Neural cell (in vitro differentiated cells): ENCODE results near the gene ITGB5. TPM values are rescaled to one million over a fixed set of nuclear protein-coding genes. Genes with fewer than 3 reads are reported as not detected.

ENCODE experiments used
- H2AFZ ChIP-seq: fragments of 200-600, 300-800 bp; sonication (generic), shearing (Covaris generic); 2 replicates; pipeline ENCODE4 v1.6.0; 2014; ENCODE audit warnings: low read depth, mild to moderate bottlenecking, antibody characterized with exemption, low read length, moderate library complexity
- H3F3A ChIP-seq: fragments of 200-600 bp; shearing (Covaris generic); 2 replicates; pipeline ENCODE4 v1.6.1; 2016; ENCODE audit warnings: mild to moderate bottlenecking, moderate library complexity, mixed read lengths, antibody characterized with exemption, low read length; ENCODE audit not compliant: insufficient read depth, poor library complexity, severe bottlenecking
- H3K27ac ChIP-seq: fragments of 200-600, 300-800 bp; sonication (generic), shearing (Covaris generic); 2 replicates; pipeline ENCODE4 v1.5.1; 2014; ENCODE audit warnings: mild to moderate bottlenecking, low read length, moderate library complexity
- H3K27me3 ChIP-seq: fragments of 300-800, 200-600 bp; sonication (generic), shearing (Covaris generic); 2 replicates; pipeline ENCODE4 v1.6.0; 2014; ENCODE audit warnings: mild to moderate bottlenecking, low read depth, low read length, moderate library complexity; ENCODE audit not compliant: insufficient read depth
- H3K36me3 ChIP-seq: fragments of 300-800, 200-600 bp; sonication (generic), shearing (Covaris generic); 2 replicates; pipeline ENCODE4 v1.5.1; 2014; ENCODE audit warnings: mild to moderate bottlenecking, antibody characterized with exemption, low read length, moderate library complexity; ENCODE audit not compliant: insufficient read depth
- H3K4me2 ChIP-seq: fragments of 300-800, 200-600 bp; sonication (generic), shearing (Covaris generic); 2 replicates; pipeline ENCODE4 v1.6.0; 2014; ENCODE audit warnings: mild to moderate bottlenecking, low read length
- H3K4me3 ChIP-seq: fragments of 300-800, 200-600 bp; sonication (generic), shearing (Covaris generic); 2 replicates; pipeline ENCODE4 v1.5.1; 2014; ENCODE audit warnings: mild to moderate bottlenecking, low read length, moderate library complexity
- H3K79me2 ChIP-seq: fragments of 200-600 bp; shearing (Covaris generic); replicated peaks from 2 replicates; pipeline ENCODE4 v1.6.0; 2014; ENCODE audit warnings: mild to moderate bottlenecking, low read length, moderate library complexity; ENCODE audit not compliant: insufficient read depth
- H3K9ac ChIP-seq: fragments of 300-800, 200-600 bp; sonication (generic), shearing (Covaris generic); 2 replicates; pipeline ENCODE4 v1.6.1; 2016; ENCODE audit warnings: mild to moderate bottlenecking, low read length, mixed read lengths
- H3K9me2 ChIP-seq: fragments of 200-600 bp; shearing (Covaris generic); 2 replicates; pipeline ENCODE4 v1.6.1; 2016; ENCODE audit warnings: mild to moderate bottlenecking, low read length, mixed read lengths; ENCODE audit not compliant: insufficient read depth
- H3K9me3 ChIP-seq: fragments of 200-600, 300-800 bp; sonication (generic), shearing (Covaris generic); 2 replicates; pipeline ENCODE4 v1.6.1; 2016; ENCODE audit warnings: mild to moderate bottlenecking, mixed run types, low read length, moderate library complexity, mixed read lengths
- H4K20me1 ChIP-seq: fragments of 200-600 bp; shearing (Covaris generic); 2 replicates; pipeline ENCODE4 v1.6.1; 2016; ENCODE audit warnings: mild to moderate bottlenecking, mixed run types; ENCODE audit not compliant: insufficient read depth
- CTCF ChIP-seq: fragments of 450-650 bp; IDR thresholded peaks from 2 replicates; pipeline ENCODE4 v1.5.1; 2014; ENCODE audit warnings: antibody characterized with exemption, mild to moderate bottlenecking, moderate library complexity; ENCODE audit not compliant: poor library complexity, severe bottlenecking
- EP300 ChIP-seq: fragments of 450-650 bp; conservative IDR thresholded peaks from 2 replicates; pipeline ENCODE4 v1.6.1; 2014; ENCODE audit warnings: antibody characterized with exemption, mild to moderate bottlenecking, moderate library complexity; ENCODE audit not compliant: poor library complexity, severe bottlenecking
- EZH2 ChIP-seq: fragments of 200-600, 300-800 bp; shearing (Covaris generic), sonication (generic); IDR thresholded peaks from 2 replicates; pipeline ENCODE4 v1.6.1; 2014; ENCODE audit warnings: antibody characterized with exemption, low read length, borderline replicate concordance, mild to moderate bottlenecking; ENCODE audit not compliant: insufficient read depth, poor library complexity, severe bottlenecking
- MXI1 ChIP-seq: fragments of 450-650 bp; conservative IDR thresholded peaks from 2 replicates; pipeline ENCODE4 v1.6.1; 2014; ENCODE audit warnings: antibody characterized with exemption, mild to moderate bottlenecking; ENCODE audit not compliant: poor library complexity, severe bottlenecking
- POLR2AphosphoS5 ChIP-seq: IDR thresholded peaks from 2 replicates; pipeline ENCODE4 v1.6.1; 2012
- RAD21 ChIP-seq: fragments of 450-650 bp; conservative IDR thresholded peaks from 2 replicates; pipeline ENCODE4 v1.6.1; 2014; ENCODE audit warnings: antibody characterized with exemption, mild to moderate bottlenecking, moderate library complexity
- REST ChIP-seq: IDR thresholded peaks from 2 replicates; pipeline ENCODE4 v1.6.1; 2012; ENCODE audit warnings: borderline replicate concordance
- SMC3 ChIP-seq: fragments of 450-650 bp; conservative IDR thresholded peaks from 2 replicates; pipeline ENCODE4 v1.6.1; 2014; ENCODE audit warnings: antibody characterized with exemption, mild to moderate bottlenecking, moderate library complexity; ENCODE audit not compliant: poor library complexity
- TAF1 ChIP-seq: IDR thresholded peaks from 2 replicates; pipeline ENCODE4 v1.6.1; 2012; ENCODE audit warnings: low read depth
- polyA plus RNA-seq: library from polyadenylated mRNA; depleted of rRNA; stranded (reverse); fragments of >200 nt; gene quantifications from 2 replicates; pipeline ENCODE4 v1.2.3, GENCODE V29; 2014

ITGB5 gene
- polyA plus RNA-seq, 1 donor from 2014 or later = 1.2 TPM

DNA sequence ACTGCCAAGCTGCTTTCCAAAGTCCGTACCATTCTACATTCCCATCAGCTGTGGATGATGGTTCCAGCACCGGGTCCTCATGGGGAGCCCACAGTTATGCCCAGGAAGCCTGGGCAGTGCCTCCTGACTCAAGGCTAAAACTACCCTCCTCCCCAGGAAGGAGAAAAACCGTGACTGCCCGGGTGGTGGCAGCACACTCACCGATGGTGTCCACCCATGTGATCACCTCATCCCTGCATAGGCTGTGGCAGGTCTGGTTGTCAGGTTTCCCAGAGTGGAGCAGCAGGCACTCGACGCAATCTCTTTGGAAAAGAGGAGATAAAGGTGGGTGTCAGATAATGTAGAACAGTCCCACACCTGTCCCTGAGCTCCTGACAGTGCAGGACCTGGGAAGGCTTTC lies 118.4 kb downstream of the ITGB5 start:
- Histone ChIP-seq H3K4me3 (no peak overlapping the region), H3K9ac (no peak overlapping the region), H3K9me3 (no peaks in the 10 kb centered on the region), H3K27ac (no peak overlapping the region), H3K36me3 (no peaks in the 10 kb centered on the region), H3F3A (no peaks in the 10 kb centered on the region), H2AFZ (no peak overlapping the region), H4K20me1 (no peaks in the 10 kb centered on the region), H3K79me2 (no peaks in the 10 kb centered on the region), H3K9me2 (no peaks in the 10 kb centered on the region), H3K27me3 (no peaks in the 10 kb centered on the region), H3K4me2 (no peak overlapping the region)
- no peak for TF ChIP-seq RAD21
- no peak for TF ChIP-seq TAF1
- TF ChIP-seq SMC3 = no peak
- TF ChIP-seq MXI1 = no peak
- TF ChIP-seq REST = no peak
- no peak for TF ChIP-seq EZH2
- TF ChIP-seq POLR2AphosphoS5 = no peak
- no peak for TF ChIP-seq CTCF
- no peak for TF ChIP-seq EP300

DNA sequence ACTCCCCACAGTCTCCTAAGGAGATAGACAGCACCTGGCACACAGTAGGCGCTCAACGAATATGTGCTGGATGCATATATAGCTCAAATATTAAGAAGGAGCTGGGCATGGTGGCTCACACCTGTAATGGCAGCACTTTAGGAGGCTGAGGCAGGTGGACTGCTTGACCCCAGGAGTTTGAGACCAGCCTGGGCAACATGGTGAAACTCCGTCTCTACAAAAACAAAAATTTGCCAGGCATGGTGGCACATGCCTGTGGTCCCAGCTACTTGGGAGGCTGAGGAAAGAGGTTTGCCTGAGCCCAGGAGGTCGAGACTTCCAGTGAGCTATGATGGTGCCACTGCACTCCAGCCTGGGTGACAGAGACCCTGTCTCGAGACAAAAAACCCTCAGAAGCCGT lies 119.5 kb downstream of the ITGB5 start:
- TF ChIP-seq TAF1 (no peak), EZH2 (no peak), RAD21 (no peak), POLR2AphosphoS5 (no peak), SMC3 (no peak), EP300 (no peak), MXI1 (no peak), REST (no peak), CTCF (no peak)

More for the DNA sequence above, 119.5 kb downstream of the ITGB5 start:
- H3K9ac ChIP-seq = no peak overlapping the region
- no peaks in the 10 kb centered on the region for H3K27me3 ChIP-seq
- H3K36me3 ChIP-seq = no peaks in the 10 kb centered on the region
- no peak overlapping the region for H3K27ac ChIP-seq
- no peak overlapping the region for H3K4me3 ChIP-seq
- no peak overlapping the region for H3K4me2 ChIP-seq
- no peaks in the 10 kb centered on the region for H4K20me1 ChIP-seq
- no peaks in the 10 kb centered on the region for H3K9me3 ChIP-seq
- no peaks in the 10 kb centered on the region for H3F3A ChIP-seq
- no peaks in the 10 kb centered on the region for H3K9me2 ChIP-seq
- no peaks in the 10 kb centered on the region for H3K79me2 ChIP-seq
- no peak overlapping the region for H2AFZ ChIP-seq
